SK-N-SH (cell line): ENCODE measurements around the gene ASB5. TPM values are rescaled to one million over a fixed set of nuclear protein-coding genes. Genes with fewer than 3 reads are reported as not detected.

ENCODE experiments used
- CTCF ChIA-PET: fragments of 300-600, 350-600 bp; formaldehyde crosslinking; extraction: SDS; loops from one replicate; lab custom pipeline; 2021; lab: Yijun Ruan, JAX
- POLR2A ChIA-PET: fragments of 350-600 bp; sonication (Branson Sonifier 250); formaldehyde crosslinking; extraction: SDS; loops from one replicate; lab custom pipeline; 2020; ENCODE audit warnings: antibody characterized with exemption, inconsistent platforms; lab: Yijun Ruan, JAX
- DNase-seq: peaks from one replicate; pipeline ENCODE4 v3.0.0; 2012
- H2AFZ ChIP-seq: fragments of 200-600 bp; sonication (generic); 2 replicates; pipeline ENCODE4 v1.8.1; 2016; ENCODE audit warnings: antibody characterized with exemption, mild to moderate bottlenecking, low read depth
- H3F3A ChIP-seq: fragments of 200-600 bp; sonication (generic); replicated peaks from 2 replicates; pipeline ENCODE3; 2016; ENCODE audit warnings: antibody characterized with exemption, mild to moderate bottlenecking; ENCODE audit not compliant: insufficient read depth
- H3K27ac ChIP-seq, 2 experiments: fragments of 200-500 bp in 1 of 2; fragments of 200-600 bp in 1 of 2; sonication (Bioruptor generic) in 1 of 2; sonication (generic), shearing (Covaris generic) in 1 of 2; 2 replicates each; pipeline versions ENCODE4 v1.5.1 to v1.6.1; 2014 to 2016; ENCODE audit warnings: low read depth in 2 of 2, inconsistent platforms in 1 of 2, low read length in 1 of 2, mild to moderate bottlenecking in 1 of 2, mixed read lengths in 1 of 2
- H3K27me3 ChIP-seq: fragments of 200-600 bp; sonication (generic), shearing (Covaris generic); 2 replicates; pipeline ENCODE4 v1.6.1; 2016; ENCODE audit warnings: mixed run types; ENCODE audit not compliant: insufficient read depth
- H3K36me3 ChIP-seq, 2 experiments: fragments of 200-500 bp in 1 of 2; fragments of 200-600 bp in 1 of 2; sonication (Bioruptor generic) in 1 of 2; sonication (generic) in 1 of 2; replicated peaks in 1 of 2; 2 replicates each; pipeline versions ENCODE3 to v1.5.1; 2014 to 2016; ENCODE audit warnings: low read length in 1 of 2, mild to moderate bottlenecking in 1 of 2; ENCODE audit not compliant: insufficient read depth in 2 of 2, control insufficient read depth in 1 of 2
- H3K4me1 ChIP-seq, 2 experiments: fragments of 200-500 bp in 1 of 2; fragments of 200-600 bp in 1 of 2; sonication (Bioruptor generic) in 1 of 2; sonication (generic), shearing (Covaris generic) in 1 of 2; 2 replicates each; pipeline versions ENCODE4 v1.5.1 to v1.6.1; 2014 to 2016; ENCODE audit warnings: low read depth in 1 of 2, low read length in 1 of 2, mixed run types in 1 of 2; ENCODE audit not compliant: insufficient read depth in 2 of 2, control insufficient read depth in 1 of 2
- H3K4me2 ChIP-seq: fragments of 200-600 bp; sonication (generic), shearing (Covaris generic); 2 replicates; pipeline ENCODE4 v1.6.1; 2017; ENCODE audit warnings: mixed run types
- H3K4me3 ChIP-seq, 2 experiments: fragments of 200-500 bp in 1 of 2; fragments of 200-600 bp in 1 of 2; sonication (Bioruptor generic) in 1 of 2; sonication (generic), shearing (Covaris generic) in 1 of 2; 2 replicates each; pipeline versions ENCODE4 v1.5.1 to v1.8.1; 2014 to 2016; ENCODE audit warnings: low read depth in 2 of 2, inconsistent platforms in 1 of 2, low read length in 1 of 2, mild to moderate bottlenecking in 1 of 2, mixed read lengths in 1 of 2, moderate library complexity in 1 of 2
- H3K79me2 ChIP-seq: fragments of 200-600 bp; sonication (generic); 2 replicates; pipeline ENCODE4 v1.8.1; 2017; ENCODE audit warnings: mild to moderate bottlenecking; ENCODE audit not compliant: insufficient read depth
- H3K9ac ChIP-seq: fragments of 200-600 bp; sonication (generic); 2 replicates; pipeline ENCODE4 v1.6.1; 2017; ENCODE audit warnings: mixed run types
- H3K9me2 ChIP-seq: fragments of 200-600 bp; sonication (generic); 2 replicates; pipeline ENCODE4 v1.6.1; 2017; ENCODE audit warnings: mixed run types
- H3K9me3 ChIP-seq: fragments of 200-600 bp; sonication (generic); 2 replicates; pipeline ENCODE4 v1.6.1; 2017; ENCODE audit warnings: mixed run types, mild to moderate bottlenecking, moderate library complexity
- H4K20me1 ChIP-seq: fragments of 200-600 bp; sonication (generic); 2 replicates; pipeline ENCODE4 v1.6.1; 2017; ENCODE audit warnings: mild to moderate bottlenecking, mixed run types; ENCODE audit not compliant: insufficient read depth
- CTCF ChIP-seq: fragments of 200-600 bp; sonication (generic); IDR thresholded peaks from 2 replicates; pipeline ENCODE4 v1.6.1; 2017; ENCODE audit warnings: antibody characterized with exemption, mild to moderate bottlenecking, moderate library complexity
- ELF1 ChIP-seq: IDR thresholded peaks from 2 replicates; pipeline ENCODE4 v1.4.0; 2012
- EZH2phosphoT487 ChIP-seq: fragments of 200-600 bp; sonication (generic); IDR thresholded peaks from 2 replicates; pipeline ENCODE4 v1.6.1; 2017; ENCODE audit warnings: low read depth, mixed run types, mild to moderate bottlenecking, antibody characterized with exemption, moderate library complexity, borderline replicate concordance
- FOSL2 ChIP-seq: IDR thresholded peaks from 2 replicates; pipeline ENCODE4 v1.4.0; 2012; ENCODE audit warnings: low read depth, mild to moderate bottlenecking, moderate library complexity, borderline replicate concordance
- FOXM1 ChIP-seq: IDR thresholded peaks from 2 replicates; pipeline ENCODE4 v1.4.0; 2012; ENCODE audit warnings: low read depth, mild to moderate bottlenecking
- GABPA ChIP-seq: IDR thresholded peaks from 2 replicates; pipeline ENCODE4 v1.4.0; 2012; ENCODE audit warnings: low read depth, mild to moderate bottlenecking
- JUND ChIP-seq: IDR thresholded peaks from 2 replicates; pipeline ENCODE4 v1.4.0; 2012
- MAX ChIP-seq: IDR thresholded peaks from 2 replicates; pipeline ENCODE4 v1.4.0; 2012; ENCODE audit warnings: low read depth
- NFIC ChIP-seq: IDR thresholded peaks from 2 replicates; pipeline ENCODE4 v1.4.0; 2012; ENCODE audit warnings: borderline replicate concordance
- PBX3 ChIP-seq: IDR thresholded peaks from 2 replicates; pipeline ENCODE4; 2012
- POLR2AphosphoS5 ChIP-seq: IDR thresholded peaks from 2 replicates; pipeline ENCODE4 v1.6.1; 2012; ENCODE audit warnings: low read depth, low read length
- REST ChIP-seq: IDR thresholded peaks from 2 replicates; pipeline ENCODE4 v1.6.1; 2012; ENCODE audit warnings: mild to moderate bottlenecking, low read depth, low read length, moderate library complexity
- RFX5 ChIP-seq: IDR thresholded peaks from 2 replicates; pipeline ENCODE4 v1.6.1; 2012; ENCODE audit warnings: mild to moderate bottlenecking, improper control_type of control experiment, low read length
- SIN3A ChIP-seq: IDR thresholded peaks from 2 replicates; pipeline ENCODE4 v1.6.1; 2012; ENCODE audit warnings: low read depth, mild to moderate bottlenecking, low read length, moderate library complexity, borderline replicate concordance
- SMC3 ChIP-seq: IDR thresholded peaks from 2 replicates; pipeline ENCODE4 v1.6.1; 2012; ENCODE audit warnings: low read depth, low read length, improper control_type of control experiment
- TAF1 ChIP-seq: IDR thresholded peaks from 2 replicates; pipeline ENCODE4 v1.6.1; 2012; ENCODE audit warnings: low read depth, mild to moderate bottlenecking, low read length, moderate library complexity, borderline replicate concordance
- TCF12 ChIP-seq: IDR thresholded peaks from 2 replicates; pipeline ENCODE4 v1.4.0; 2012
- TEAD4 ChIP-seq: IDR thresholded peaks from 2 replicates; pipeline ENCODE4 v1.4.0; 2012; ENCODE audit warnings: mild to moderate bottlenecking, borderline replicate concordance; ENCODE audit not compliant: insufficient read depth
- USF2 ChIP-seq: fragments of 150-350 bp; IDR thresholded peaks from 2 replicates; pipeline ENCODE4 v1.6.1; 2017; ENCODE audit warnings: antibody characterized with exemption, low read length, low read depth, borderline replicate concordance
- ZBTB33 ChIP-seq: IDR thresholded peaks from 2 replicates; pipeline ENCODE4 v1.4.0; 2012; ENCODE audit warnings: low read depth, borderline replicate concordance
- WGBS: methylation state at CpG from one replicate; pipeline ENCODE4 v1.1.6; 2017; ENCODE audit warnings: low lambda C conversion rate; 5-methylcytosine and 5-hydroxymethylcytosine counted together
- polyA plus RNA-seq, 3 experiments: library from polyadenylated mRNA; depleted of rRNA; stranded (reverse); fragments of >200 nt; gene quantifications; 2 replicates each; pipeline ENCODE4 v1.2.3, GENCODE V29; 2012

The ASB5 gene
- polyA plus RNA-seq, 1 of the 3 experiments (the other 2 are of a cell fraction), result 0.13 TPM

- no peaks in the 10 kb centered on the region for H3F3A ChIP-seq
- no peak overlapping the region for H2AFZ ChIP-seq
- no peak for DNase-seq
- 97% methylated on average over 1 of the region's 1 CpG for WGBS
- TF ChIP-seq ZBTB33 (no peak), EZH2phosphoT487 (no peak), CTCF (no peak), REST (no peak), SMC3 (no peak), GABPA (no peak), MAX (no peak), NFIC (no peak), FOXM1 (no peak), ELF1 (no peak), TEAD4 (no peak), PBX3 (no peak), TAF1 (no peak), RFX5 (no peak), USF2 (no peak), JUND (no peak), POLR2AphosphoS5 (no peak), TCF12 (no peak), FOSL2 (no peak), SIN3A (no peak)
- H3K4me1 ChIP-seq, result peaks cover 0 to 5% of the 10 kb centered on the region in 2 experiments; a peak in 3 of 4 replicates
- H3K27ac ChIP-seq, result no peak overlapping the region
- no peaks in the 10 kb centered on the region for H3K9me2 ChIP-seq
- no peaks in the 10 kb centered on the region for H3K36me3 ChIP-seq
- H3K9me3 ChIP-seq, result no peaks in the 10 kb centered on the region
- H3K4me2 ChIP-seq, result no peak overlapping the region
- H3K4me3 ChIP-seq, result no peak overlapping the region
- no peak overlapping the region for H3K9ac ChIP-seq
- no peaks in the 10 kb centered on the region for H3K79me2 ChIP-seq
- H4K20me1 ChIP-seq, result no peaks in the 10 kb centered on the region
- H3K27me3 ChIP-seq, result no peaks in the 10 kb centered on the region
- ChIA-PET POLR2A (no interaction called here), CTCF (no interaction called here)
Measured at GRCh38 chr4:176242764-176243347, 26.2 kb downstream of the ASB5 start.
